Measurements from ENCODE around the gene FAM187B.
"Not testable (repeated sequence)": the region's sequence is repeated elsewhere in the genome, so short reads cannot be mapped to it uniquely, and the experiment has no call there.

The FAM187B gene

GRCh38 chr19:35236638-35237400 is 8.3 kb upstream of the FAM187B start:
- no peak for DNase-seq (ENCODE audit: low read depth)

GRCh38 chr19:35232912-35233311 is 4.4 kb upstream of the FAM187B start:
- no peak for DNase-seq (ENCODE audit: low read depth)

GRCh38 chr19:35231956-35232645 is 3.6 kb upstream of the FAM187B start:
- DNase-seq (ENCODE audit: low read depth), result no peak

- DNase-seq (ENCODE audit: low read depth), result no peak
These were observed 1.1 kb upstream of the FAM187B start for GRCh38 chr19:35229601-35230000.

- DNase-seq (ENCODE audit: low read depth), result no peak
These were observed 1.8 kb downstream of the FAM187B start for GRCh38 chr19:35226748-35227147.

- no peak for DNase-seq (ENCODE audit: low read depth)
These were observed 2.6 kb downstream of the FAM187B start for GRCh38 chr19:35225951-35226350.

- no peak for DNase-seq (ENCODE audit: low read depth)
These were observed 3.6 kb downstream of the FAM187B start for GRCh38 chr19:35224681-35225571.

GRCh38 chr19:35223862-35224505 is 4.6 kb downstream of the FAM187B start:
- DNase-seq (ENCODE audit: low read depth), result no peak

- no peak for DNase-seq (ENCODE audit: low read depth)
These were observed 5.3 kb downstream of the FAM187B start for GRCh38 chr19:35223084-35223790.

- DNase-seq (ENCODE audit: low read depth), result no peak
These were observed 6.0 kb downstream of the FAM187B start for GRCh38 chr19:35222373-35223015.

GRCh38 chr19:35220973-35221590 is 7.5 kb downstream of the FAM187B start:
- DNase-seq (ENCODE audit: low read depth), result not testable (repeated sequence)

GRCh38 chr19:35220315-35220921 is 8.1 kb downstream of the FAM187B start:
- DNase-seq (ENCODE audit: low read depth), result no peak

GRCh38 chr19:35219008-35219407 is 9.5 kb downstream of the FAM187B start:
- DNase-seq (ENCODE audit: low read depth), result no peak

- no peak for DNase-seq (ENCODE audit: low read depth)
These were observed 10.9 kb downstream of the FAM187B start for GRCh38 chr19:35217649-35217990.

- DNase-seq (ENCODE audit: low read depth), result no peak
These were observed 11.5 kb downstream of the FAM187B start for GRCh38 chr19:35216833-35217648.

- DNase-seq (ENCODE audit: low read depth), result no peak
These were observed 12.3 kb downstream of the FAM187B start for GRCh38 chr19:35216016-35216832.

- DNase-seq (ENCODE audit: low read depth), result no peak
These were observed 13.6 kb downstream of the FAM187B start for GRCh38 chr19:35214766-35215422.
